ENCODE measurements around the gene UBA52. TPM values are rescaled to one million over a fixed set of nuclear protein-coding genes. Genes with fewer than 3 reads are reported as not detected.

The UBA52 gene
- total RNA-seq, 1 experiment from 2014 or later, result 1,361 TPM

- peak; percentile 20; the same call in 1 of the 2 replicates for TF ChIP-seq PRDM15 (CRISPR knock-in tag; IDR thresholded peaks at IDR 0.05)
- no peak for TF ChIP-seq ZNF425 (CRISPR knock-in tag; conservative IDR thresholded peaks at IDR 0.05)
- no peak for TF ChIP-seq MLX (CRISPR knock-in tag; IDR thresholded peaks at IDR 0.05)
- TF ChIP-seq ARID4B (CRISPR knock-in tag; IDR thresholded peaks at IDR 0.05; ENCODE audit: borderline replicate concordance), result peak; percentile 73; the same call in 1 of the 2 replicates
- no peak for TF ChIP-seq SOX15 (CRISPR knock-in tag; IDR thresholded peaks at IDR 0.05)
- TF ChIP-seq ESRRA (CRISPR knock-in tag; IDR thresholded peaks at IDR 0.05; ENCODE audit: borderline replicate concordance), result peak; percentile 82; the same call in 1 of the 2 replicates
- TF ChIP-seq ZNF138 (CRISPR knock-in tag; conservative IDR thresholded peaks at IDR 0.05), result peak; percentile 90
- TF ChIP-seq NFATC4 (CRISPR knock-in tag; IDR thresholded peaks at IDR 0.05), result no peak
- peak; percentile 94 for TF ChIP-seq ZBTB21 (CRISPR knock-in tag; IDR thresholded peaks at IDR 0.05; ENCODE audit: borderline replicate concordance)
- TF ChIP-seq TP53 (CRISPR knock-in tag; IDR thresholded peaks at IDR 0.05), result peak; percentile 82
- 0 out of 2 replicates have a peak, but pooled peaks have one; percentile 49 for TF ChIP-seq USF1 (CRISPR knock-in tag; IDR thresholded peaks at IDR 0.05)
- TF ChIP-seq CREM (CRISPR knock-in tag; IDR thresholded peaks at IDR 0.05), result peak; percentile 59; the same call in 1 of the 2 replicates
- no peak for TF ChIP-seq ZSCAN18 (CRISPR knock-in tag; IDR thresholded peaks at IDR 0.05)
- TF ChIP-seq EMX1 (CRISPR knock-in tag; IDR thresholded peaks at IDR 0.05), result no peak
- TF ChIP-seq NR2C2 (CRISPR knock-in tag; IDR thresholded peaks at IDR 0.05), result 0 out of 2 replicates have a peak, but pooled peaks have one; percentile 39
Measured at GRCh38 chr19:18588611-18589379, 17.1 kb downstream of the UBA52 start, which contains the start of gene REX1BD (continued).

Measured in WTC11 (cell line).